ENCODE data around the gene ANKS6. TPM values are rescaled to one million over a fixed set of nuclear protein-coding genes. Genes with fewer than 3 reads are reported as not detected.

Gene ANKS6
- total and polyA plus RNA-seq, 4 donors, result 8.0 to 31.3 (median 19.8) TPM

GRCh38 chr9:98709968-98710965 lies 86.1 kb downstream of the ANKS6 start:
- H3K9me3 ChIP-seq (ENCODE audit: control insufficient read depth, insufficient read depth, low read length), result no peaks in the 10 kb centered on the region
- peak in 1 of 6 donors; percentile 61 for DNase-seq (ENCODE audit: low read depth in 4 of 6, low spot score in 6 of 6)
- no peak overlapping the region for H3K4me3 ChIP-seq (ENCODE audit: low read depth, low read length)
- WGBS (ENCODE audit: insufficient coverage), result 78% methylated on average over 6 of the region's 14 CpGs
- peaks cover 19% of the 10 kb centered on the region for H3K27me3 ChIP-seq (ENCODE audit: control insufficient read depth, insufficient read depth, low read length)
- H3K4me1 ChIP-seq (ENCODE audit: control insufficient read depth, insufficient read depth, low read length), result peaks cover 31% of the 10 kb centered on the region
- no peak overlapping the region for H3K27ac ChIP-seq (ENCODE audit: low read depth, low read length)
- peaks cover 4% of the 10 kb centered on the region for H3K36me3 ChIP-seq (ENCODE audit: control insufficient read depth, insufficient read depth, low read length)

GRCh38 chr9:98708933-98709911 lies 87.1 kb downstream of the ANKS6 start, which contains the start of gene GABBR2:
Gene GABBR2, minus strand, starts transcription at chr9:98708935. Its CDS starts 198 bp downstream, at chr9:98708737.
- Histone ChIP-seq H3K4me3 (ENCODE audit: low read depth, low read length) (peak within 1 kb of the TSS; percentile 56), H3K27ac (ENCODE audit: low read depth, low read length) (peak within 1 kb of the TSS; percentile 61), H3K4me1 (ENCODE audit: control insufficient read depth, insufficient read depth, low read length) (peaks cover 31% of the 10 kb centered on the region), H3K9me3 (ENCODE audit: control insufficient read depth, insufficient read depth, low read length) (no peaks in the 10 kb centered on the region), H3K27me3 (ENCODE audit: control insufficient read depth, insufficient read depth, low read length) (peaks cover 19% of the 10 kb centered on the region), H3K36me3 (ENCODE audit: control insufficient read depth, insufficient read depth, low read length) (peaks cover 4% of the 10 kb centered on the region)
- 1% methylated on average over 110 of the region's 111 CpGs for WGBS (ENCODE audit: insufficient coverage)
- peak in 3 of 6 donors; percentile 33 to 88 (median 82) for DNase-seq (ENCODE audit: low read depth in 4 of 6, low spot score in 6 of 6)

GRCh38 chr9:98708103-98708932 lies 88.0 kb downstream of the ANKS6 start:
- peaks cover 4% of the 10 kb centered on the region for H3K36me3 ChIP-seq (ENCODE audit: control insufficient read depth, insufficient read depth, low read length)
- peak overlapping the region; percentile 56 for H3K4me3 ChIP-seq (ENCODE audit: low read depth, low read length)
- H3K27me3 ChIP-seq (ENCODE audit: control insufficient read depth, insufficient read depth, low read length), result peaks cover 19% of the 10 kb centered on the region
- DNase-seq (ENCODE audit: low read depth in 4 of 6, low spot score in 6 of 6), result peak in 2 of 6 donors; percentile 32 to 48
- H3K9me3 ChIP-seq (ENCODE audit: control insufficient read depth, insufficient read depth, low read length), result no peaks in the 10 kb centered on the region
- 1% methylated on average over 89 of the region's 89 CpGs for WGBS (ENCODE audit: insufficient coverage)
- H3K27ac ChIP-seq (ENCODE audit: low read depth, low read length), result peak overlapping the region; percentile 61
- H3K4me1 ChIP-seq (ENCODE audit: control insufficient read depth, insufficient read depth, low read length), result peaks cover 31% of the 10 kb centered on the region

DNA sequence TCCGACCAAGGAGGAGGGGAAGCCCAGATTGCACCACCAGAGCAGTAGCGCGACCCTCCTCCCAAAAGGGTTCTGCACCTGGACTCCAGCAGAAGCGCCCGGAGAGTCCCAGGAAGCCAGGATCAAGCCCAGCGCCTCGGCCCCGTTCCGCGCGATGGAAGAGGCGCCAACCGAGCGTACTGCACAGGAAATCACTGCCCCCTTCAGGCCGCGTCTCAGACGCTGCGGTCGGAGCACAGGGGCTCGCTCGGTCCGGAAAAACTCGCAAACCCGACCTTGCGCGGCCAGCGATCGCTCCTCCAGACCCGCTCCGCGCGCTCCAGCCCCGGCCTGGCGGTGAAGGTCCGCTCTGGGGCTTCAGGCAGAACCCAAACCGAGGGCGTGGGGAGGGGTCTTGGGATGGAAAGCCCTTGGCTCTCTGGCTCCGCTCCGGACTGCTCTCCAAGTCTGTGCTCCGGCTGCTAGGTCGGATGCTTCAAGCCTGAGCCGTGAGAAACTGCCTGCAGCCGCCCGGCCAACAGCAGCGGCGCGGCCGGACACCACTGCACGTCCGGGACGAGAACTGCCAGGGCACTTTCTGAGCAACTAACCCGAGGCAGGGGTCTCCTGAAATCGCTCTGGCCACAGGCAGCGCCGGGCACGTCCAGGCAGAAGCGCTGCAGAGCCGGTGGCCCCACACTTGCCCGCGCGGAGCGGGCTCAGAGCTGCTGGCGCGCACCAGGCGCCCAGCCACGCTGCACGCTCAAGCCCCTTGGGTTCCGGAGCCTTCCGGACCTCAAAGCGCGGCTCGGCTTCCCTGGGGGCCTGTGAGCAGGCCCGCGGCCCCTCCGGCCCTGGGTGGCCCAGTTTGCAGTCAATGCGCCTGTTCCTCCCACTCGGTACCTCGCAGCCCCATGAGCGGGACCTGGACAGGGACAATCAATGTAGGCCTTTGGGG lies 88.9 kb downstream of the ANKS6 start:
- Histone ChIP-seq H3K4me1 (ENCODE audit: control insufficient read depth, insufficient read depth, low read length) (peaks cover 31% of the 10 kb centered on the region), H3K36me3 (ENCODE audit: control insufficient read depth, insufficient read depth, low read length) (peaks cover 4% of the 10 kb centered on the region), H3K27ac (ENCODE audit: low read depth, low read length) (peak overlapping the region; percentile 73), H3K4me3 (ENCODE audit: low read depth, low read length) (peak overlapping the region; percentile 56), H3K27me3 (ENCODE audit: control insufficient read depth, insufficient read depth, low read length) (peaks cover 19% of the 10 kb centered on the region), H3K9me3 (ENCODE audit: control insufficient read depth, insufficient read depth, low read length) (no peaks in the 10 kb centered on the region)
- peak; percentile 66 to 95 (median 80) for DNase-seq (ENCODE audit: low read depth in 4 of 6, low spot score in 6 of 6)
- WGBS (ENCODE audit: insufficient coverage), result under 1% methylated on average over 79 of the region's 79 CpGs

- Histone ChIP-seq H3K27me3 (ENCODE audit: control insufficient read depth, insufficient read depth, low read length) (peaks cover 19% of the 10 kb centered on the region), H3K4me3 (ENCODE audit: low read depth, low read length) (peak overlapping the region; percentile 56)
- 3% methylated on average over 11 of the region's 15 CpGs for WGBS (ENCODE audit: insufficient coverage)
Observed at GRCh38 chr9:98706651-98707165, 89.6 kb downstream of the ANKS6 start.

DNA sequence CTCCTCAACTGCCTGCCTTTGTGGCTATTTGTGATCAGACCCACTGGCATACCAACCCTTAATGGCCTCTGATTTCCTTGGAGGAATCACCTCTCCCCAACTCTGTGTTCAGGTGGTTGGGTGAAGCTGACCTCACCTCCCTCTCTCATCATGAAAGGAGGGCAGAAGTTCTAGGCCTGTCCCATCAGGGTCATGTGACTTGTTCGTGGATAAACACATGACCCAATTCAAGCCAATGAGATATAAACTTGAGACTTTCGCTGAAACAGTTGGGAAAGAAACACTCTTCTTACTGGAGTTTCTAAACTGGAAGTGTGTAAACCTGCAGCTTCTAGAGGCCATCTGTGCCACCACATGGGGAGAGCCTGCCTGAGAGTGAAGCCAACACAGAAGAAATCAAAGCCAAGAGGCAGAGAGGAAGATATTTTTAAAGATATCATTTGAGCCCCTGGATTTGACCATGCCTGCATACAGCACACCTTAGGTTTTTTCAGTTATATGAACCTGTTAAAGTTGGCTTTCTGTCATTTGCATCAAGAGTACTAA lies 93.4 kb downstream of the ANKS6 start:
- H3K4me3 ChIP-seq (ENCODE audit: low read depth, low read length), result no peak overlapping the region
- H3K27ac ChIP-seq (ENCODE audit: low read depth, low read length), result no peak overlapping the region
- no peaks in the 10 kb centered on the region for H3K9me3 ChIP-seq (ENCODE audit: control insufficient read depth, insufficient read depth, low read length)
- WGBS (ENCODE audit: insufficient coverage), result 86% methylated on average over 1 of the region's 2 CpGs
- peaks cover 37% of the 10 kb centered on the region for H3K4me1 ChIP-seq (ENCODE audit: control insufficient read depth, insufficient read depth, low read length)
- H3K27me3 ChIP-seq (ENCODE audit: control insufficient read depth, insufficient read depth, low read length), result peaks cover 6% of the 10 kb centered on the region
- H3K36me3 ChIP-seq (ENCODE audit: control insufficient read depth, insufficient read depth, low read length), result peaks cover 4% of the 10 kb centered on the region
- peak in 1 of 6 donors; percentile 63 for DNase-seq (ENCODE audit: low read depth in 4 of 6, low spot score in 6 of 6)

More at GRCh38 chr9:98706651-98707165, 89.6 kb downstream of the ANKS6 start:
- peak in 2 of 6 donors; percentile 48 to 75 for DNase-seq (ENCODE audit: low read depth in 4 of 6, low spot score in 6 of 6)
- H3K4me1 ChIP-seq (ENCODE audit: control insufficient read depth, insufficient read depth, low read length), result peaks cover 36% of the 10 kb centered on the region
- peaks cover 4% of the 10 kb centered on the region for H3K36me3 ChIP-seq (ENCODE audit: control insufficient read depth, insufficient read depth, low read length)
- no peaks in the 10 kb centered on the region for H3K9me3 ChIP-seq (ENCODE audit: control insufficient read depth, insufficient read depth, low read length)
- peak overlapping the region; percentile 73 for H3K27ac ChIP-seq (ENCODE audit: low read depth, low read length)

- H3K36me3 ChIP-seq (ENCODE audit: control insufficient read depth, insufficient read depth, low read length), result peaks cover 1% of the 10 kb centered on the region
- no peak for DNase-seq (ENCODE audit: low read depth in 4 of 6, low spot score in 6 of 6)
- 88% methylated on average over 8 of the region's 8 CpGs for WGBS (ENCODE audit: insufficient coverage)
- H3K4me3 ChIP-seq (ENCODE audit: low read depth, low read length), result no peak overlapping the region
- H3K4me1 ChIP-seq (ENCODE audit: control insufficient read depth, insufficient read depth, low read length), result peaks cover 31% of the 10 kb centered on the region
- H3K27me3 ChIP-seq (ENCODE audit: control insufficient read depth, insufficient read depth, low read length), result peaks cover 5% of the 10 kb centered on the region
- no peaks in the 10 kb centered on the region for H3K9me3 ChIP-seq (ENCODE audit: control insufficient read depth, insufficient read depth, low read length)
- H3K27ac ChIP-seq (ENCODE audit: low read depth, low read length), result no peak overlapping the region
Observed at GRCh38 chr9:98702340-98702739, 94.0 kb downstream of the ANKS6 start.

DNA sequence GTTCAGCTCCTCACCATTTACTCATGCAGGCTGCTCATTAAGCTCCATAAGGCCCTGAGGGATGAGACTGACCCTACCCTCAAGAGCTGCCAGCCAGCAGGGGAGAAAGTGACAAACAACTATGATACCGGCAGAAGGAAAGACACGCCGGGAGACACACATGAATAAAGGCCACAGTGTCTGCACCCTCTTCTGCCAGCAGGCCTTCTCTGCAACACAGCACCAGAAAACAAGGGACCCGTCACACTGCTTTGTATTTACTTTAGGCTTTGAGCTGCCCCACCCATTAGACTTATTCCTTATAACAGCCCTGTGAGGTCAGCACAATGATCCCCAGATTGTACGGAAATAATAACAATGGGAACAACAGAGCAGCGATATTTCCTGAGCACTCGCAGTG lies 94.8 kb downstream of the ANKS6 start:
- Histone ChIP-seq H3K27ac (ENCODE audit: low read depth, low read length) (no peak overlapping the region), H3K27me3 (ENCODE audit: control insufficient read depth, insufficient read depth, low read length) (peaks cover 2% of the 10 kb centered on the region), H3K4me3 (ENCODE audit: low read depth, low read length) (no peak overlapping the region), H3K4me1 (ENCODE audit: control insufficient read depth, insufficient read depth, low read length) (peaks cover 24% of the 10 kb centered on the region), H3K9me3 (ENCODE audit: control insufficient read depth, insufficient read depth, low read length) (no peaks in the 10 kb centered on the region), H3K36me3 (ENCODE audit: control insufficient read depth, insufficient read depth, low read length) (no peaks in the 10 kb centered on the region)
- no peak for DNase-seq (ENCODE audit: low read depth in 4 of 6, low spot score in 6 of 6)
- WGBS (ENCODE audit: insufficient coverage), result 65% methylated on average over 7 of the region's 7 CpGs

Measured in spinal cord (tissue), 10 donors.